ENCODE data around the gene GDPD5. TPM values are rescaled to one million over a fixed set of nuclear protein-coding genes. Genes with fewer than 3 reads are reported as not detected.

The GDPD5 gene
- total and polyA plus RNA-seq, 9 of the 15 experiments (the other 6 are each of a cell fraction or from before 2014, with no cell fraction given), result 0.32 to 27.3 (median 8.0) TPM

- H2AFZ ChIP-seq (ENCODE audit: low read depth, low read length), result peak overlapping the region; percentile 58; the same call in 1 of the 2 replicates
- no TSS peak for BruUV-seq (replicated peaks)
- H3K9ac ChIP-seq (ENCODE audit: insufficient read depth in 1 of 2, low read depth in 2 of 2, low read length in 2 of 2), result peak overlapping the region; percentile 17 to 78; a peak in 3 of 4 replicates
- no peaks in the 10 kb centered on the region for H3K9me3 ChIP-seq (replicated peaks; ENCODE audit: control insufficient read depth, insufficient read depth, low read depth, low read length)
- 67% methylated on average over 9 of the region's 9 CpGs for whole genome bisulfite sequencing (ENCODE audit: insufficient coverage, low coverage, missing lambda C conversion rate)
- FAIRE-seq (no peak), ATAC-seq (peak; percentile 63), DNase-seq (ENCODE audit: extremely low read depth in 1 of 4, low spot score in 3 of 4) (peak in 3 of 4 experiments; percentile 37 to 57 (median 41))
- H3K4me1 ChIP-seq (replicated peaks in 1 of 2; ENCODE audit: control insufficient read depth in 2 of 2, insufficient read depth in 2 of 2, low read length in 2 of 2), result peaks cover 46 to 59% of the 10 kb centered on the region in 2 experiments
- no peaks in the 10 kb centered on the region for H3K79me2 ChIP-seq (ENCODE audit: control insufficient read depth, insufficient read depth, low read length)
- peak overlapping the region; percentile 38; the same call in 2 of the 3 replicates for H3K27ac ChIP-seq (ENCODE audit: extremely low read depth, low read depth, low read length)
- no peak overlapping the region for H3K4me2 ChIP-seq (ENCODE audit: insufficient read depth, low read length)
- no peaks in the 10 kb centered on the region for H3K9me1 ChIP-seq (ENCODE audit: control insufficient read depth, insufficient read depth, low read length)
- H4K20me1 ChIP-seq (replicated peaks; ENCODE audit: control insufficient read depth, insufficient read depth, low read length), result no peaks in the 10 kb centered on the region
- intact Hi-C loops (cut with micrococcal nuclease), result no loop called here
- ChIA-PET POLR2A (interaction anchor here (0.5 to 1.0 kb wide), 8 partner anchors 9 to 233 kb away, joined by 3 to 4 read pairs (median 3); no protein-coding TSS in a partner anchor), CTCF (ENCODE audit: low intra/inter-chr PET ratio) (no interaction called here)
- no peaks in the 10 kb centered on the region for H3K27me3 ChIP-seq (ENCODE audit: control insufficient read depth in 2 of 2, insufficient read depth in 2 of 2, low read length in 2 of 2)
- no peak overlapping the region for H3K4me3 ChIP-seq
- H3K36me3 ChIP-seq (ENCODE audit: control insufficient read depth, insufficient read depth, low read length), result no peaks in the 10 kb centered on the region
- in situ Hi-C loops (cut with MboI), result no loop called here
- TF ChIP-seq ZNF740 (CRISPR knock-in tag; IDR thresholded peaks at IDR 0.05) (0 out of 2 replicates have a peak, but pooled peaks have one; percentile 21), ZNF740 (tag; IDR thresholded peaks at IDR 0.05) (no peak), HLTF (IDR thresholded peaks at IDR 0.05) (no peak), HEY1 (CRISPR knock-in tag; IDR thresholded peaks at IDR 0.05; ENCODE audit: borderline replicate concordance) (no peak), NCOR1 (IDR thresholded peaks at IDR 0.05) (no peak), SIN3B (IDR thresholded peaks at IDR 0.05; ENCODE audit: low read depth) (no peak), PBX2 (CRISPR knock-in tag; IDR thresholded peaks at IDR 0.05; ENCODE audit: low read depth) (no peak), PBX2 (tag; conservative IDR thresholded peaks at IDR 0.05; ENCODE audit: low read depth) (no peak), ZNF384 (IDR thresholded peaks at IDR 0.05; ENCODE audit: low read depth, low read length) (no peak), ZNF311 (CRISPR knock-in tag; IDR thresholded peaks at IDR 0.05) (no peak), ATF3 (IDR thresholded peaks at IDR 0.05) (no peak), ATF3 (CRISPR knock-in tag; conservative IDR thresholded peaks at IDR 0.05) (no peak), FOSL1 (tag; conservative IDR thresholded peaks at IDR 0.05) (no peak), TCF3 (CRISPR knock-in tag; IDR thresholded peaks at IDR 0.05) (no peak)
- TF ChIP-seq, protein P1, sequence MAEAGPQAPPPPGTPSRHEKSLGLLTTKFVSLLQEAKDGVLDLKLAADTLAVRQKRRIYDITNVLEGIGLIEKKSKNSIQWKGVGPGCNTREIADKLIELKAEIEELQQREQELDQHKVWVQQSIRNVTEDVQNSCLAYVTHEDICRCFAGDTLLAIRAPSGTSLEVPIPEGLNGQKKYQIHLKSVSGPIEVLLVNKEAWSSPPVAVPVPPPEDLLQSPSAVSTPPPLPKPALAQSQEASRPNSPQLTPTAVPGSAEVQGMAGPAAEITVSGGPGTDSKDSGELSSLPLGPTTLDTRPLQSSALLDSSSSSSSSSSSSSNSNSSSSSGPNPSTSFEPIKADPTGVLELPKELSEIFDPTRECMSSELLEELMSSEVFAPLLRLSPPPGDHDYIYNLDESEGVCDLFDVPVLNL (CRISPR knock-in tag; IDR thresholded peaks at IDR 0.05; ENCODE audit: low read depth), result no peak
- TF ChIP-seq, protein P2, sequence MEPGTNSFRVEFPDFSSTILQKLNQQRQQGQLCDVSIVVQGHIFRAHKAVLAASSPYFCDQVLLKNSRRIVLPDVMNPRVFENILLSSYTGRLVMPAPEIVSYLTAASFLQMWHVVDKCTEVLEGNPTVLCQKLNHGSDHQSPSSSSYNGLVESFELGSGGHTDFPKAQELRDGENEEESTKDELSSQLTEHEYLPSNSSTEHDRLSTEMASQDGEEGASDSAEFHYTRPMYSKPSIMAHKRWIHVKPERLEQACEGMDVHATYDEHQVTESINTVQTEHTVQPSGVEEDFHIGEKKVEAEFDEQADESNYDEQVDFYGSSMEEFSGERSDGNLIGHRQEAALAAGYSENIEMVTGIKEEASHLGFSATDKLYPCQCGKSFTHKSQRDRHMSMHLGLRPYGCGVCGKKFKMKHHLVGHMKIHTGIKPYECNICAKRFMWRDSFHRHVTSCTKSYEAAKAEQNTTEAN (CRISPR knock-in tag; IDR thresholded peaks at IDR 0.05), result no peak
These were observed 44.4 kb downstream of the GDPD5 start for GRCh38 chr11:75481223-75481921.
